HCT116 (cell line): ENCODE data around the gene CIB4. TPM values are rescaled to one million over a fixed set of nuclear protein-coding genes. Genes with fewer than 3 reads are reported as not detected.

Experiments used
- ATAC-seq: fragments of 200-7000 bp; cut with Tn5 transposase; 2 replicates; pipeline ENCODE4 v1.9.1; 2020; ENCODE audit warnings: mild to moderate bottlenecking, moderate library complexity
- BruUV-seq: library from RNA; stranded (reverse); fragments of 400-500 nt; replicated peaks from 2 replicates; lab custom pipeline; 2021; lab: Mats Ljungman, UMichigan
- CTCF ChIA-PET: fragments of 300-600 bp; sonication (Branson Sonifier 250); formaldehyde crosslinking; loops from one replicate; lab custom pipeline; 2021; ENCODE audit warnings: antibody characterized with exemption; lab: Charles Lee
- POLR2A ChIA-PET: fragments of 300-600, 350-600 bp; sonication (Branson Sonifier 250); formaldehyde crosslinking; loops from one replicate; lab custom pipeline; 2021; ENCODE audit warnings: antibody characterized with exemption; lab: Charles Lee
- RAD21 ChIA-PET, 2 experiments: fragments of 300-600 bp; sonication (Branson Sonifier 250); formaldehyde crosslinking; loops; one replicate each; lab custom pipeline; 2023; ENCODE audit warnings: low total read pairs in 2 of 2; ENCODE audit not compliant: uncharacterized antibody in 2 of 2, unreplicated experiment in 2 of 2, low non-redundant PET in 1 of 2; lab: Charles Lee
- DNase-seq: peaks from one replicate; pipeline ENCODE4 v3.0.0-alpha.2; 2010; ENCODE audit warnings: low read depth, low spot score
- H2AFZ ChIP-seq: fragments of 200-600 bp; shearing (Covaris generic), sonication (generic); 2 replicates; pipeline ENCODE4 v1.6.1; 2017; ENCODE audit warnings: low read depth, mixed run types, mixed read lengths, antibody characterized with exemption, low read length; ENCODE audit not compliant: poor library complexity, severe bottlenecking
- H3K27ac ChIP-seq: 2 replicates; pipeline ENCODE4 v1.5.1; 2012; ENCODE audit warnings: low read depth, low read length
- H3K27me3 ChIP-seq: fragments of 200-600 bp; sonication (generic); 2 replicates; pipeline ENCODE4 v1.6.1; 2016; ENCODE audit warnings: mixed run types, low read length, mixed read lengths; ENCODE audit not compliant: insufficient read depth
- H3K36me3 ChIP-seq, 2 experiments: fragments of 200-500 bp in 1 of 2; fragments of 200-600 bp in 1 of 2; sonication (Bioruptor generic) in 1 of 2; sonication (generic) in 1 of 2; 2 replicates each; pipeline versions ENCODE4 v1.5.1 to v1.6.1; 2014 to 2016; ENCODE audit warnings: low read length in 2 of 2, inconsistent platforms in 1 of 2, mixed read lengths in 1 of 2, mixed run types in 1 of 2; ENCODE audit not compliant: insufficient read depth in 2 of 2, control insufficient read depth in 1 of 2
- H3K4me1 ChIP-seq, 2 experiments: fragments of 200-600 bp in 1 of 2; sonication (generic) in 1 of 2; 2 replicates each; pipeline versions ENCODE4 v1.5.1 to v1.6.1; 2012 to 2017; ENCODE audit warnings: low read length in 2 of 2, inconsistent platforms in 1 of 2, mild to moderate bottlenecking in 1 of 2, mixed read lengths in 1 of 2, mixed run types in 1 of 2, moderate library complexity in 1 of 2; ENCODE audit not compliant: insufficient read depth in 2 of 2, control insufficient read depth in 1 of 2
- H3K4me2 ChIP-seq: fragments of 200-600 bp; sonication (generic); 2 replicates; pipeline ENCODE4 v1.6.1; 2017; ENCODE audit warnings: mixed run types, low read length, mixed read lengths
- H3K4me3 ChIP-seq, 2 experiments: fragments of 200-600 bp in 1 of 2; sonication (generic) in 1 of 2; replicated peaks in 1 of 2; 2 replicates each; pipeline ENCODE4 v1.5.1; 2011 to 2016; ENCODE audit warnings: low read length in 2 of 2, control low read depth in 1 of 2, low read depth in 1 of 2, mild to moderate bottlenecking in 1 of 2, mixed read lengths in 1 of 2, mixed run types in 1 of 2
- H3K79me2 ChIP-seq: fragments of 200-600 bp; sonication (generic); 2 replicates; pipeline ENCODE4 v1.6.1; 2017; ENCODE audit warnings: mild to moderate bottlenecking, mixed run types, low read length, moderate library complexity, mixed read lengths; ENCODE audit not compliant: insufficient read depth
- H3K9ac ChIP-seq: fragments of 200-600 bp; sonication (generic); 2 replicates; pipeline ENCODE4 v1.6.1; 2016; ENCODE audit warnings: low read length, mixed read lengths
- H3K9me2 ChIP-seq: fragments of 200-600 bp; sonication (generic), shearing (Covaris generic); 2 replicates; pipeline ENCODE4 v1.6.1; 2017; ENCODE audit warnings: mixed run types, mild to moderate bottlenecking, moderate library complexity; ENCODE audit not compliant: insufficient read depth
- H3K9me3 ChIP-seq, 2 experiments: fragments of 200-500 bp in 1 of 2; fragments of 200-600 bp in 1 of 2; sonication (Bioruptor generic) in 1 of 2; sonication (generic) in 1 of 2; 2 replicates each; pipeline ENCODE4 v1.6.1; 2014 to 2017; ENCODE audit warnings: low read length in 2 of 2, mixed read lengths in 2 of 2, inconsistent platforms in 1 of 2, low read depth in 1 of 2, mild to moderate bottlenecking in 1 of 2, mixed run types in 1 of 2, moderate library complexity in 1 of 2; ENCODE audit not compliant: control insufficient read depth in 1 of 2, insufficient read depth in 1 of 2
- H4K20me1 ChIP-seq: fragments of 200-600 bp; sonication (generic), shearing (Covaris generic); 2 replicates; pipeline ENCODE4 v1.6.1; 2017; ENCODE audit warnings: mixed run types, mild to moderate bottlenecking, moderate library complexity; ENCODE audit not compliant: insufficient read depth
- EGR1 ChIP-seq: IDR thresholded peaks from 2 replicates; pipeline ENCODE4 v1.6.1; 2012; ENCODE audit warnings: low read depth
- ELF1 ChIP-seq: IDR thresholded peaks from 2 replicates; pipeline ENCODE4 v1.6.1; 2012; ENCODE audit warnings: low read depth, borderline replicate concordance
- EZH2 ChIP-seq: fragments of 200-600 bp; sonication (generic); IDR thresholded peaks from 2 replicates; pipeline ENCODE4 v1.6.1; 2017; ENCODE audit warnings: antibody characterized with exemption, mixed run types
- EZH2phosphoT487 ChIP-seq: fragments of 200-600 bp; IDR thresholded peaks from 2 replicates; pipeline ENCODE4 v1.6.1; 2018; ENCODE audit warnings: antibody characterized with exemption, borderline replicate concordance
- POLR2AphosphoS5 ChIP-seq: IDR thresholded peaks from 2 replicates; pipeline ENCODE4 v1.6.1; 2011; ENCODE audit warnings: mild to moderate bottlenecking, low read depth, low read length, moderate library complexity
- SIN3A ChIP-seq: IDR thresholded peaks from 2 replicates; pipeline ENCODE4 v1.6.1; 2012; ENCODE audit warnings: low read depth
- SP1 ChIP-seq: IDR thresholded peaks from 2 replicates; pipeline ENCODE4 v1.6.1; 2012; ENCODE audit warnings: low read depth
- TCF7L2 ChIP-seq: IDR thresholded peaks from 2 replicates; pipeline ENCODE4 v1.7.0; 2011; ENCODE audit warnings: borderline replicate concordance, inconsistent platforms; ENCODE audit not compliant: insufficient read depth, insufficient read length; ENCODE audit errors: extremely low read depth
- ZFX ChIP-seq: fragments of 450-650 bp; IDR thresholded peaks from 2 replicates; pipeline ENCODE4 v1.6.1; 2017
- ZNF274 ChIP-seq: fragments of 200-500 bp; sonication (Bioruptor generic); IDR thresholded peaks from 2 replicates; pipeline ENCODE4 v1.6.1; 2014; ENCODE audit warnings: mild to moderate bottlenecking, low read depth, low read length, inconsistent platforms
- intact Hi-C: fragments of 100-400 bp; cut with micrococcal nuclease; formaldehyde crosslinking; loops from 2 replicates; pipeline ENCODE4 v1.10.0; 2022
- total RNA-seq: library from RNA; stranded (reverse); gene quantifications from one replicate; pipeline ENCODE4 v1.2.1, GENCODE V29; 2021; ENCODE audit not compliant: unreplicated experiment
- TF ChIP-seq, protein P1 (sequence below): IDR thresholded peaks from 2 replicates; pipeline ENCODE4 v1.6.1; 2012
- TF ChIP-seq, protein P2 (sequence below): IDR thresholded peaks from 2 replicates; pipeline ENCODE4 v1.6.1; 2011; ENCODE audit warnings: mild to moderate bottlenecking, low read length, moderate library complexity; ENCODE audit not compliant: insufficient replicate concordance; ENCODE audit errors: extremely low read depth
- TF ChIP-seq, protein P3 (sequence below): IDR thresholded peaks from 2 replicates; pipeline ENCODE4 v1.6.1; 2012
- TF ChIP-seq, protein P4 (sequence below): IDR thresholded peaks from 2 replicates; pipeline ENCODE4 v1.6.1; 2012; ENCODE audit warnings: low read depth

Gene CIB4
- total RNA-seq, 1 experiment from 2014 or later, result not detected

DNA sequence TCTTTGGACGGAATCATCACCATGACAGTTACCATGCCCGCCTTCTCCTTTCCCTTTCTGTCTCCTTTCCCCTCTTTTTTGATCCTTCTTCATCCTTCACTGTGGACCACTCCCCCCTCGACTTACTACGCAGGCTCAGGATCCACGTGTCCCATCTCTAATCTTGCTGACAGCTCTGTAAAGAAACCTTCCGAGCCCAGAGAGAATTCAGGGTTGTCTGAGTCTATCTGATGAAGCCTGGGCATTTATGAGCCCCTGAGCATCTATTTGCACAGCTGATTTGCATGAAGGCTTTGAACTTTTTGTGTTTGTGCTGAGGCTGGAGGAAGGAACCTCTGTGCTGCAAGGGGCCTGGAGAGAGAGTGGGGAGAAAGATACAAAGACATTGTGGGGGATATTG lies 50.7 kb downstream of the CIB4 start:
- ChIA-PET RAD21 (no interaction called here), POLR2A (no interaction called here), CTCF (interaction anchor here (1.2 to 1.7 kb wide), 2 partner anchors 13 to 155 kb away, joined by 3 to 6 read pairs; no protein-coding TSS in a partner anchor)
- Histone ChIP-seq H2AFZ (no peak overlapping the region), H3K9me3 (no peaks in the 10 kb centered on the region), H3K4me1 (no peaks in the 10 kb centered on the region), H3K36me3 (no peaks in the 10 kb centered on the region), H3K27me3 (peaks cover 31% of the 10 kb centered on the region), H3K27ac (no peak overlapping the region), H3K4me2 (no peak overlapping the region), H3K9ac (no peak overlapping the region), H3K9me2 (no peaks in the 10 kb centered on the region), H4K20me1 (no peaks in the 10 kb centered on the region), H3K4me3 (no peak overlapping the region), H3K79me2 (no peaks in the 10 kb centered on the region)
- TF ChIP-seq, protein P1, sequence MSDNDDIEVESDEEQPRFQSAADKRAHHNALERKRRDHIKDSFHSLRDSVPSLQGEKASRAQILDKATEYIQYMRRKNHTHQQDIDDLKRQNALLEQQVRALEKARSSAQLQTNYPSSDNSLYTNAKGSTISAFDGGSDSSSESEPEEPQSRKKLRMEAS, result no peak
- no TSS peak for BruUV-seq
- DNase-seq, result no peak
- intact Hi-C loops, result no loop called here
- no peak for ATAC-seq

GRCh38 chr2:26588576-26588975 lies 52.6 kb downstream of the CIB4 start:
- Histone ChIP-seq H3K79me2 (no peaks in the 10 kb centered on the region), H3K4me3 (no peak overlapping the region), H3K9me2 (no peaks in the 10 kb centered on the region), H3K27ac (no peak overlapping the region), H3K4me2 (no peak overlapping the region), H3K36me3 (no peaks in the 10 kb centered on the region), H3K27me3 (peaks cover 31% of the 10 kb centered on the region), H2AFZ (no peak overlapping the region), H3K9me3 (no peaks in the 10 kb centered on the region), H4K20me1 (no peaks in the 10 kb centered on the region), H3K9ac (no peak overlapping the region), H3K4me1 (no peaks in the 10 kb centered on the region)
- no peak for DNase-seq
- BruUV-seq, result no TSS peak
- POLR2A ChIA-PET, result no interaction called here
- intact Hi-C loops, result no loop called here
- RAD21 ChIA-PET, result no interaction called here
- no peak for ATAC-seq
- CTCF ChIA-PET, result no interaction called here
- TF ChIP-seq, protein P2, sequence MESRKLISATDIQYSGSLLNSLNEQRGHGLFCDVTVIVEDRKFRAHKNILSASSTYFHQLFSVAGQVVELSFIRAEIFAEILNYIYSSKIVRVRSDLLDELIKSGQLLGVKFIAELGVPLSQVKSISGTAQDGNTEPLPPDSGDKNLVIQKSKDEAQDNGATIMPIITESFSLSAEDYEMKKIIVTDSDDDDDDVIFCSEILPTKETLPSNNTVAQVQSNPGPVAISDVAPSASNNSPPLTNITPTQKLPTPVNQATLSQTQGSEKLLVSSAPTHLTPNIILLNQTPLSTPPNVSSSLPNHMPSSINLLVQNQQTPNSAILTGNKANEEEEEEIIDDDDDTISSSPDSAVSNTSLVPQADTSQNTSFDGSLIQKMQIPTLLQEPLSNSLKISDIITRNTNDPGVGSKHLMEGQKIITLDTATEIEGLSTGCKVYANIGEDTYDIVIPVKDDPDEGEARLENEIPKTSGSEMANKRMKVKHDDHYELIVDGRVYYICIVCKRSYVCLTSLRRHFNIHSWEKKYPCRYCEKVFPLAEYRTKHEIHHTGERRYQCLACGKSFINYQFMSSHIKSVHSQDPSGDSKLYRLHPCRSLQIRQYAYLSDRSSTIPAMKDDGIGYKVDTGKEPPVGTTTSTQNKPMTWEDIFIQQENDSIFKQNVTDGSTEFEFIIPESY, result no peak
- TF ChIP-seq ZFX (no peak), POLR2AphosphoS5 (no peak), ELF1 (no peak), EZH2phosphoT487 (no peak), ZNF274 (no peak), TCF7L2 (no peak), SIN3A (no peak), EGR1 (no peak), EZH2 (no peak), SP1 (no peak)
- TF ChIP-seq, protein P3, sequence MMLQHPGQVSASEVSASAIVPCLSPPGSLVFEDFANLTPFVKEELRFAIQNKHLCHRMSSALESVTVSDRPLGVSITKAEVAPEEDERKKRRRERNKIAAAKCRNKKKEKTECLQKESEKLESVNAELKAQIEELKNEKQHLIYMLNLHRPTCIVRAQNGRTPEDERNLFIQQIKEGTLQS, result no peak
- TF ChIP-seq, protein P4, sequence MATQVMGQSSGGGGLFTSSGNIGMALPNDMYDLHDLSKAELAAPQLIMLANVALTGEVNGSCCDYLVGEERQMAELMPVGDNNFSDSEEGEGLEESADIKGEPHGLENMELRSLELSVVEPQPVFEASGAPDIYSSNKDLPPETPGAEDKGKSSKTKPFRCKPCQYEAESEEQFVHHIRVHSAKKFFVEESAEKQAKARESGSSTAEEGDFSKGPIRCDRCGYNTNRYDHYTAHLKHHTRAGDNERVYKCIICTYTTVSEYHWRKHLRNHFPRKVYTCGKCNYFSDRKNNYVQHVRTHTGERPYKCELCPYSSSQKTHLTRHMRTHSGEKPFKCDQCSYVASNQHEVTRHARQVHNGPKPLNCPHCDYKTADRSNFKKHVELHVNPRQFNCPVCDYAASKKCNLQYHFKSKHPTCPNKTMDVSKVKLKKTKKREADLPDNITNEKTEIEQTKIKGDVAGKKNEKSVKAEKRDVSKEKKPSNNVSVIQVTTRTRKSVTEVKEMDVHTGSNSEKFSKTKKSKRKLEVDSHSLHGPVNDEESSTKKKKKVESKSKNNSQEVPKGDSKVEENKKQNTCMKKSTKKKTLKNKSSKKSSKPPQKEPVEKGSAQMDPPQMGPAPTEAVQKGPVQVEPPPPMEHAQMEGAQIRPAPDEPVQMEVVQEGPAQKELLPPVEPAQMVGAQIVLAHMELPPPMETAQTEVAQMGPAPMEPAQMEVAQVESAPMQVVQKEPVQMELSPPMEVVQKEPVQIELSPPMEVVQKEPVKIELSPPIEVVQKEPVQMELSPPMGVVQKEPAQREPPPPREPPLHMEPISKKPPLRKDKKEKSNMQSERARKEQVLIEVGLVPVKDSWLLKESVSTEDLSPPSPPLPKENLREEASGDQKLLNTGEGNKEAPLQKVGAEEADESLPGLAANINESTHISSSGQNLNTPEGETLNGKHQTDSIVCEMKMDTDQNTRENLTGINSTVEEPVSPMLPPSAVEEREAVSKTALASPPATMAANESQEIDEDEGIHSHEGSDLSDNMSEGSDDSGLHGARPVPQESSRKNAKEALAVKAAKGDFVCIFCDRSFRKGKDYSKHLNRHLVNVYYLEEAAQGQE, result no peak
